H1 (cell line): Measurements from ENCODE around the gene OTUD5. TPM values are rescaled to one million over a fixed set of nuclear protein-coding genes. Genes with fewer than 3 reads are reported as not detected.

ENCODE experiments used
- ASH2L ChIP-seq: fragments of 200-600, 300-600 bp; sonication (generic); IDR thresholded peaks from one replicate; pipeline ENCODE4 v1.7.1; 2017; ENCODE audit warnings: low read length
- ATF3 ChIP-seq: IDR thresholded peaks from 2 replicates; pipeline ENCODE4 v1.6.1; 2011; ENCODE audit warnings: low read depth, mild to moderate bottlenecking, low read length; ENCODE audit not compliant: insufficient read depth
- CTCF ChIP-seq, 3 experiments: IDR thresholded peaks; 1 replicate in 2 of 3; 2 replicates in 1 of 3; pipeline versions ENCODE4 v1.5.1 to v1.6.1; 2011; ENCODE audit warnings: low read length in 3 of 3, mild to moderate bottlenecking in 3 of 3, inconsistent platforms in 2 of 3, low read depth in 1 of 3, moderate library complexity in 1 of 3; ENCODE audit not compliant: insufficient read depth in 1 of 3; ENCODE audit errors: control extremely low read depth in 1 of 3
- JUND ChIP-seq: IDR thresholded peaks from 2 replicates; pipeline ENCODE4 v1.6.1; 2011; ENCODE audit warnings: mild to moderate bottlenecking, improper control_type of control experiment, low read length
- NRF1 ChIP-seq: IDR thresholded peaks from 2 replicates; pipeline ENCODE4 v1.6.1; 2011; ENCODE audit warnings: mild to moderate bottlenecking, low read depth, low read length, improper control_type of control experiment
- RFX5 ChIP-seq: IDR thresholded peaks from 2 replicates; pipeline ENCODE4 v1.6.1; 2011; ENCODE audit warnings: low read depth, low read length, improper control_type of control experiment, borderline replicate concordance
- SIN3A ChIP-seq, 2 experiments: IDR thresholded peaks in 1 of 2; conservative IDR thresholded peaks in 1 of 2; 2 replicates each; pipeline ENCODE4 v1.6.1; 2011 to 2012; ENCODE audit warnings: low read length in 2 of 2, improper control_type of control experiment in 1 of 2, low read depth in 1 of 2, mild to moderate bottlenecking in 1 of 2
- polyA plus RNA-seq, 7 experiments: library from polyadenylated mRNA; depleted of rRNA in 3 of 7; stranded (reverse) in 5 of 7; unstranded in 2 of 7; fragments of >200 nt in 5 of 7; fragments of 200-250 nt in 2 of 7; gene quantifications; 1 replicate in 5 of 7; 2 replicates in 1 of 7; 4 replicates in 1 of 7; pipeline versions ENCODE4 v1.2.1 to v1.2.3, GENCODE V29; 2011 to 2013; ENCODE audit warnings: missing spikeins in 2 of 7, mixed read lengths in 2 of 7
- total RNA-seq: library from RNA; stranded (reverse); fragmentation: NEBNext Ultra II Directional; extraction: Animal tissue kit (Norgen Biotek cat#: 25700); gene quantifications from 2 replicates; pipeline ENCODE4 v1.2.1, GENCODE V29; 2021

Gene OTUD5
- total and polyA plus RNA-seq, 2 of the 8 experiments (the other 6 are each of a cell fraction or from before 2014, with no cell fraction given), result 46.3 to 53.5 TPM

GRCh38 chrX:48908600-48908999 is 48.8 kb downstream of the OTUD5 start (continued):
- TF ChIP-seq ATF3 (no peak), NRF1 (no peak), JUND (no peak), RFX5 (no peak), SIN3A (conservative IDR thresholded peaks at IDR 0.05 in 1 of 2, IDR thresholded peaks at IDR 0.05 in 1 of 2; ENCODE audit: low read depth in 1 of 2, low read length in 2 of 2) (no peak), ASH2L (no peak), CTCF (IDR thresholded peaks at IDR 0.05; ENCODE audit: control extremely low read depth in 1 of 3, insufficient read depth in 1 of 3, low read depth in 1 of 3, low read length in 3 of 3) (no peak)
